Measurements from ENCODE around the gene PAM.

The PAM gene

DNA sequence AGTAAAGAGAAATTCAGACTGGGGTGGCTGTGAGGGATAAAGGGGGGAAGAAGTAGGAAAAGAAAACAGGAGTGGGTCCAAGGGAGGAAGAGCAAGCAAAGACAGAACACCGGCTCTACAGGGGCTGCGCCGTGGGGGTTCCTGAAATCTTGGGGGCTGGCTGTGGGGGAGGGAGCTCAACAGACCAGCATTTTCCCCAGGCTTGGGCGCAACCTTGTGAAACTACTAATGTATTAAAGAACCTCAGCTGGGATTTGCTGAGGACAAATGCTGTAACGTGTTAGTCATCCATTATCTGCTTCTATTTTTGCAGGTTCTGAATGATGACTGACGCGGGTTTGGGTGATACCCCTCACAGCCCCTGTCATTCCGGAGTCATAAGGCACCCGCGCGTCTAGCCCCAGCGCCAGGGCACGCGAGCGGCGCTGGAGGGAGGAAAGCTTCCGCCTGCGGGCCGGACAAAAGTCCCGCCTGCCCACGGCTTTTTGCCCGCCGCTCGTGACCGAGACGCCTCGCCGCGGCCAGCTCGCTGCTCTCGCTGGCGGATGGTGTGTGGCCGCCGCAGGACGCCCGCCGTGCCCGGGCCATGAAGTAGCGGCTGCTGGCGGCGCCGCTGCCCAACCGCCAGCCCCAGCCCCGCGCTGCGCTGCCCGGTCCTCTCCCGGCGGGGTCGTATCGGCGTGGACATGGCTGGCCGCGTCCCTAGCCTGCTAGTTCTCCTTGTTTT is 110.6 kb downstream of the PAM start:
- no peaks in the 10 kb centered on the region for H3K79me2 ChIP-seq (ENCODE audit: insufficient read depth, low read length)
- H3K9ac ChIP-seq (ENCODE audit: low read length): no peak overlapping the region
- H3K9me2 ChIP-seq (replicated peaks; ENCODE audit: insufficient read depth, low read length): no peaks in the 10 kb centered on the region
- no peaks in the 10 kb centered on the region for H3K36me3 ChIP-seq (ENCODE audit: low read length)
- no peaks in the 10 kb centered on the region for H3F3A ChIP-seq (ENCODE audit: insufficient read depth)
- H3K27me3 ChIP-seq (ENCODE audit: low read length): no peaks in the 10 kb centered on the region
- no peak for TF ChIP-seq EZH2phosphoT487 (conservative IDR thresholded peaks at IDR 0.05; ENCODE audit: low read length)
- TF ChIP-seq, protein P1, sequence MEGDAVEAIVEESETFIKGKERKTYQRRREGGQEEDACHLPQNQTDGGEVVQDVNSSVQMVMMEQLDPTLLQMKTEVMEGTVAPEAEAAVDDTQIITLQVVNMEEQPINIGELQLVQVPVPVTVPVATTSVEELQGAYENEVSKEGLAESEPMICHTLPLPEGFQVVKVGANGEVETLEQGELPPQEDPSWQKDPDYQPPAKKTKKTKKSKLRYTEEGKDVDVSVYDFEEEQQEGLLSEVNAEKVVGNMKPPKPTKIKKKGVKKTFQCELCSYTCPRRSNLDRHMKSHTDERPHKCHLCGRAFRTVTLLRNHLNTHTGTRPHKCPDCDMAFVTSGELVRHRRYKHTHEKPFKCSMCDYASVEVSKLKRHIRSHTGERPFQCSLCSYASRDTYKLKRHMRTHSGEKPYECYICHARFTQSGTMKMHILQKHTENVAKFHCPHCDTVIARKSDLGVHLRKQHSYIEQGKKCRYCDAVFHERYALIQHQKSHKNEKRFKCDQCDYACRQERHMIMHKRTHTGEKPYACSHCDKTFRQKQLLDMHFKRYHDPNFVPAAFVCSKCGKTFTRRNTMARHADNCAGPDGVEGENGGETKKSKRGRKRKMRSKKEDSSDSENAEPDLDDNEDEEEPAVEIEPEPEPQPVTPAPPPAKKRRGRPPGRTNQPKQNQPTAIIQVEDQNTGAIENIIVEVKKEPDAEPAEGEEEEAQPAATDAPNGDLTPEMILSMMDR (IDR thresholded peaks at IDR 0.05; ENCODE audit: insufficient read depth, low read length, poor library complexity, severe bottlenecking): no peak
- no peak overlapping the region for H3K4me3 ChIP-seq (ENCODE audit: insufficient read depth, low read length, poor library complexity, severe bottlenecking)
- H2AFZ ChIP-seq (ENCODE audit: low read depth, low read length, severe bottlenecking): no peak overlapping the region
- no peaks in the 10 kb centered on the region for H3K9me3 ChIP-seq (ENCODE audit: insufficient read depth, low read length)
- no peaks in the 10 kb centered on the region for H4K20me1 ChIP-seq (ENCODE audit: low read depth, low read length)
- H3K27ac ChIP-seq (ENCODE audit: low read depth, low read length): no peak overlapping the region
- H3K4me2 ChIP-seq (ENCODE audit: low read depth, low read length, poor library complexity, severe bottlenecking): peak overlapping the region; percentile 25

DNA sequence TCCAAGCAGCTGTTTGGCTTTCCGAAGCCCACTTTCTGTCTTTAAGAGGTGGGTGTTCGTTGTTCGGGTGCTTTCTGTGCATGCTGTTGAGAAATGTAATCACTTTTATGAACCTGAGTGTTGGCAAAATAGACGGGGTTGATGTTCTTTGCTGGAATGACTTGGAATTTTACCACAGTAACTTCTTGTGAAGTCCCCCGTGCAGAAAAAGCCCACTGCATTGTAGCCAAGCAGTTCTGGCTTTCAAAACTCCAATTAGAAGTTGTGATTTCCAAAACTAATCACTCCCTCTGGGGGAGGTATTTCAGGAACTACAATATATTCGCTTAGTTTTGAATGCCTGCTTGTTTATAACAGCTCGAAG is 111.1 kb downstream of the PAM start:
- Histone ChIP-seq H3K79me2 (ENCODE audit: insufficient read depth, low read length) (no peaks in the 10 kb centered on the region), H3K27me3 (ENCODE audit: low read length) (no peaks in the 10 kb centered on the region), H3F3A (ENCODE audit: insufficient read depth) (no peaks in the 10 kb centered on the region), H3K9me3 (ENCODE audit: insufficient read depth, low read length) (no peaks in the 10 kb centered on the region), H3K9me2 (replicated peaks; ENCODE audit: insufficient read depth, low read length) (no peaks in the 10 kb centered on the region), H3K9ac (ENCODE audit: low read length) (no peak overlapping the region), H3K36me3 (ENCODE audit: low read length) (no peaks in the 10 kb centered on the region), H3K27ac (ENCODE audit: low read depth, low read length) (no peak overlapping the region), H2AFZ (ENCODE audit: low read depth, low read length, severe bottlenecking) (no peak overlapping the region), H4K20me1 (ENCODE audit: low read depth, low read length) (no peaks in the 10 kb centered on the region), H3K4me2 (ENCODE audit: low read depth, low read length, poor library complexity, severe bottlenecking) (peak overlapping the region; percentile 25), H3K4me3 (ENCODE audit: insufficient read depth, low read length, poor library complexity, severe bottlenecking) (no peak overlapping the region)
- TF ChIP-seq EZH2phosphoT487 (conservative IDR thresholded peaks at IDR 0.05; ENCODE audit: low read length): no peak
- TF ChIP-seq, protein P1 (IDR thresholded peaks at IDR 0.05; ENCODE audit: insufficient read depth, low read length, poor library complexity, severe bottlenecking): no peak

DNA sequence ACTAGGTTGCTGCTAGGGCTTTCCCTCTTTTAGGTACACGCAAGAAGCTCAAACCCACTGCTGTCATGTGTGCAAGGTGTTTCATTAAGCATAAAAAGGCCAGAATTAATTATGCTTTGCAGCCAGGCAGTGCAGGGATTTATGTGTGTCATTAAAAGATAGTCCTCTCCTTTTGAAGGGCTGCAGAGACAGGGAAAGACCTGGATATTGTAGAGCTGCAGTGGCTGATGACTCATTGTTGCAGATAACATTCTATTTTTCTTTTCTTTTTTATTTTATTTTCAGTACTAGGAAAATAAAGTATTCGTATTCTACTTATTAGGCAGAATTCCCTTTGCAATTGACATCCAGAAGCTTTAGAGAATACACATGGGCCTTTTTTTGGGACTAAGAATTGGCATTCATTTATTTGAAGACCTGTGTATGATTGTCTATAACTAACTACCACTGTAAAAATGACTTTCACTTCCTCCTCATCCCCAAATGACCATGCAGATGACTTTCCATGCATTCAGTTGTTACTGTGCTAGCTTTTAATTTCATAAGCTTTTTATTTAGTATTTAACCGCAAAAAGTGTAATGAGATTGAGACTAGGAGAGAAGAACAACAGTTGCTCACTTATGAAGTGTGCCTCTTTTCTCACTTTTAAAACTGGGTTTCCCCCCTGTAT is 113.0 kb downstream of the PAM start:
- Histone ChIP-seq H3K9me3 (ENCODE audit: insufficient read depth, low read length) (no peaks in the 10 kb centered on the region), H3K27me3 (ENCODE audit: low read length) (no peaks in the 10 kb centered on the region), H3K36me3 (ENCODE audit: low read length) (no peaks in the 10 kb centered on the region), H3K4me2 (ENCODE audit: low read depth, low read length, poor library complexity, severe bottlenecking) (no peak overlapping the region), H4K20me1 (ENCODE audit: low read depth, low read length) (no peaks in the 10 kb centered on the region), H3K27ac (ENCODE audit: low read depth, low read length) (no peak overlapping the region), H3K79me2 (ENCODE audit: insufficient read depth, low read length) (no peaks in the 10 kb centered on the region), H3K9ac (ENCODE audit: low read length) (no peak overlapping the region), H2AFZ (ENCODE audit: low read depth, low read length, severe bottlenecking) (no peak overlapping the region), H3K4me3 (ENCODE audit: insufficient read depth, low read length, poor library complexity, severe bottlenecking) (no peak overlapping the region), H3K9me2 (replicated peaks; ENCODE audit: insufficient read depth, low read length) (no peaks in the 10 kb centered on the region), H3F3A (ENCODE audit: insufficient read depth) (no peaks in the 10 kb centered on the region)
- TF ChIP-seq EZH2phosphoT487 (conservative IDR thresholded peaks at IDR 0.05; ENCODE audit: low read length): no peak
- TF ChIP-seq, protein P1 (IDR thresholded peaks at IDR 0.05; ENCODE audit: insufficient read depth, low read length, poor library complexity, severe bottlenecking): no peak
